Hepatocyte (in vitro differentiated cells): ENCODE data around the gene TCEANC2. TPM values are rescaled to one million over a fixed set of nuclear protein-coding genes. Genes with fewer than 3 reads are reported as not detected.
"Not testable (repeated sequence)": the region's sequence is repeated elsewhere in the genome, so short reads cannot be mapped to it uniquely, and the experiment has no call there.

Source experiments
- DNase-seq: peaks from one replicate; pipeline ENCODE4 v3.0.0-alpha.2; 2016; ENCODE audit warnings: low spot score
- H2AFZ ChIP-seq: fragments of 200-600 bp; sonication (generic); 2 replicates; pipeline ENCODE4 v1.6.0; 2016; ENCODE audit warnings: antibody characterized with exemption, mild to moderate bottlenecking
- H3K27ac ChIP-seq: fragments of 200-600 bp; sonication (generic); 2 replicates; pipeline ENCODE4 v1.5.1; 2016; ENCODE audit warnings: mild to moderate bottlenecking
- H3K27me3 ChIP-seq: fragments of 200-600 bp; sonication (generic); 2 replicates; pipeline ENCODE4 v1.6.1; 2016
- H3K36me3 ChIP-seq: fragments of 200-600 bp; sonication (generic); replicated peaks from 2 replicates; pipeline ENCODE4 v1.5.1; 2016; ENCODE audit warnings: low read depth; ENCODE audit not compliant: insufficient read depth
- H3K4me1 ChIP-seq: fragments of 200-600 bp; sonication (generic); 2 replicates; pipeline ENCODE4 v1.5.1; 2016; ENCODE audit warnings: mild to moderate bottlenecking, moderate library complexity; ENCODE audit not compliant: insufficient read depth
- H3K4me2 ChIP-seq: fragments of 200-600 bp; sonication (generic); 2 replicates; pipeline ENCODE4 v1.6.0; 2016
- H3K4me3 ChIP-seq: fragments of 200-600 bp; sonication (generic); 2 replicates; pipeline ENCODE4 v1.5.1; 2016; ENCODE audit warnings: mild to moderate bottlenecking
- H3K79me2 ChIP-seq: fragments of 200-600 bp; sonication (generic); 2 replicates; pipeline ENCODE4 v1.6.0; 2017; ENCODE audit warnings: mild to moderate bottlenecking
- H3K9me2 ChIP-seq: fragments of 200-600 bp; sonication (generic); replicated peaks from 2 replicates; pipeline ENCODE4 v1.6.0; 2017; ENCODE audit warnings: mild to moderate bottlenecking; ENCODE audit not compliant: insufficient read depth
- H3K9me3 ChIP-seq: fragments of 200-600 bp; sonication (generic); 2 replicates; pipeline ENCODE4 v1.5.1; 2016; ENCODE audit warnings: low read depth, mild to moderate bottlenecking
- H4K20me1 ChIP-seq: fragments of 200-600 bp; sonication (generic); 2 replicates; pipeline ENCODE4 v1.6.0; 2016; ENCODE audit warnings: mild to moderate bottlenecking; ENCODE audit not compliant: insufficient read depth, poor library complexity, severe bottlenecking
- EZH2 ChIP-seq: fragments of 200-600 bp; sonication (generic); IDR thresholded peaks from 2 replicates; pipeline ENCODE4 v1.6.1; 2016; ENCODE audit warnings: antibody characterized with exemption, mild to moderate bottlenecking, borderline replicate concordance
- EZH2phosphoT487 ChIP-seq: fragments of 200-600 bp; sonication (generic); IDR thresholded peaks from one replicate; pipeline ENCODE4 v1.6.1; 2018; ENCODE audit warnings: antibody characterized with exemption, mild to moderate bottlenecking, low read depth, moderate library complexity; ENCODE audit not compliant: unreplicated experiment, severe bottlenecking
- WGBS: methylation state at CpG from one replicate; pipeline ENCODE4 v1.1.6; 2016; ENCODE audit warnings: low lambda C conversion rate; ENCODE audit errors: missing lambda C conversion rate; 5-methylcytosine and 5-hydroxymethylcytosine counted together
- polyA plus RNA-seq: library from polyadenylated mRNA; unstranded; fragments of >200 nt; fragmentation: Nextera tagmentation; extraction: Ambion mirVana; gene quantifications from 2 replicates; pipeline ENCODE4 v1.2.1, GENCODE V29; 2016
- total RNA-seq: library from RNA; depleted of rRNA; stranded (reverse); fragments of >200 nt; gene quantifications from 2 replicates; pipeline ENCODE4 v1.2.3, GENCODE V29; 2014
- TF ChIP-seq, protein P1 (sequence below): fragments of 200-600 bp; sonication (generic); IDR thresholded peaks from 2 replicates; pipeline ENCODE4 v1.5.1; 2016; ENCODE audit warnings: antibody characterized with exemption, mild to moderate bottlenecking; ENCODE audit not compliant: poor library complexity

TCEANC2 gene
- total and polyA plus RNA-seq, 2 experiments from 2014 or later: 3.0 to 3.2 TPM

DNA sequence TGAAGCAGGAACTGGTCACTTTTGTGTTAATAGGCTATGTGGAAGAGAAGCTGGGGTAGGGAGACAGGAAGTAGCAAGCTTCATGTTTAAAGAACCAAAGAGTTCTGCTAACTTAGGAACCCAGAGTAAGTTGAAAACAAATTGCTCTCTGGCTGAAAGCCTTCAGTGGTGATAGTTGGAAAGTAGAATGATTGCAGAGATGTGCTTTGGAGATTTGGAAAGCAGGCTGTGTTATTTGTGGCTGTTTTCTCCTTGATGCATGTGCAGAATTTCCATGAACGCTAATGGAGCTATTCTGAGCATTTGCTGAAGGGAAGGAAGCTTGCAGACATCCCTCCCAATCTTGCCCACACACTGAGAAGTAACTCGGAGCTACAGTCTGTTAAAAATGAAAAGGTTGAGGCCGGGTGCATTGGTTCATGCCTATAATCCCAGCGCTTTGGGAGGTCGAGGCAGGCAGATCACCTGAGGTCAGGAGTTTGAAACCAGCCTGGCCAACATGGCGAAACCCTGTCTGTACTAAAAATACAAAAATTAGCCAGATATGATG lies 45.7 kb downstream of the TCEANC2 start:
- DNase-seq: no peak
- no peak overlapping the region for H3K4me3 ChIP-seq
- H3K4me1 ChIP-seq: peaks cover 4% of the 10 kb centered on the region
- H3K9me2 ChIP-seq: no peaks in the 10 kb centered on the region
- no peak overlapping the region for H3K4me2 ChIP-seq
- no peaks in the 10 kb centered on the region for H3K27me3 ChIP-seq
- TF ChIP-seq EZH2phosphoT487 (no peak), EZH2 (no peak)
- TF ChIP-seq, protein P1, sequence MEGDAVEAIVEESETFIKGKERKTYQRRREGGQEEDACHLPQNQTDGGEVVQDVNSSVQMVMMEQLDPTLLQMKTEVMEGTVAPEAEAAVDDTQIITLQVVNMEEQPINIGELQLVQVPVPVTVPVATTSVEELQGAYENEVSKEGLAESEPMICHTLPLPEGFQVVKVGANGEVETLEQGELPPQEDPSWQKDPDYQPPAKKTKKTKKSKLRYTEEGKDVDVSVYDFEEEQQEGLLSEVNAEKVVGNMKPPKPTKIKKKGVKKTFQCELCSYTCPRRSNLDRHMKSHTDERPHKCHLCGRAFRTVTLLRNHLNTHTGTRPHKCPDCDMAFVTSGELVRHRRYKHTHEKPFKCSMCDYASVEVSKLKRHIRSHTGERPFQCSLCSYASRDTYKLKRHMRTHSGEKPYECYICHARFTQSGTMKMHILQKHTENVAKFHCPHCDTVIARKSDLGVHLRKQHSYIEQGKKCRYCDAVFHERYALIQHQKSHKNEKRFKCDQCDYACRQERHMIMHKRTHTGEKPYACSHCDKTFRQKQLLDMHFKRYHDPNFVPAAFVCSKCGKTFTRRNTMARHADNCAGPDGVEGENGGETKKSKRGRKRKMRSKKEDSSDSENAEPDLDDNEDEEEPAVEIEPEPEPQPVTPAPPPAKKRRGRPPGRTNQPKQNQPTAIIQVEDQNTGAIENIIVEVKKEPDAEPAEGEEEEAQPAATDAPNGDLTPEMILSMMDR: no peak
- H4K20me1 ChIP-seq: no peaks in the 10 kb centered on the region
- H3K79me2 ChIP-seq: no peaks in the 10 kb centered on the region
- no peak overlapping the region for H3K27ac ChIP-seq
- no peaks in the 10 kb centered on the region for H3K36me3 ChIP-seq
- no peaks in the 10 kb centered on the region for H3K9me3 ChIP-seq
- 90% methylated on average over 6 of the region's 6 CpGs for WGBS
- H2AFZ ChIP-seq: no peak overlapping the region

DNA sequence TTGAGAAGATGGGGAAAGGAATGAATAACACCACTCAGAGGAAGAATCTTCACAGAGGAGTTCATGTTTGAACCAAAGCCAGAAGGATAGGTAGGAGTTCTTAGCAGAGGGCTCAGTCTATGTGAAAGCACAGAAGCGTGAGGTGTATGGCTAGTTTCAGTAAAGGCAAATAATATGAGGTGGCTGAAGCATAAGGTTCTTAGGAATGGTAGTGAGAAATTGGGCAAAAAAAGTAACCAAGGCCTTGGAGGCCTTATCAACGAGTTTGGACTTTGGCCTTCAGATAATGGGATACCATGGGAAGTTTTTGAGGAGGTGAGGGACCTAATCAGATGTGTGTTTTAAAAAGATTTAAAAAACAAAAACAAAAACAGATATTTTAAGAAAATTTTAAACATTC lies 47.1 kb downstream of the TCEANC2 start:
- TF ChIP-seq EZH2 (no peak), EZH2phosphoT487 (no peak)
- TF ChIP-seq, protein P1: no peak
- Histone ChIP-seq H3K27me3 (no peaks in the 10 kb centered on the region), H3K79me2 (no peaks in the 10 kb centered on the region), H3K27ac (no peak overlapping the region), H3K36me3 (no peaks in the 10 kb centered on the region), H3K4me1 (peaks cover 4% of the 10 kb centered on the region), H3K9me2 (no peaks in the 10 kb centered on the region), H3K4me2 (no peak overlapping the region), H3K4me3 (no peak overlapping the region), H2AFZ (no peak overlapping the region), H4K20me1 (no peaks in the 10 kb centered on the region), H3K9me3 (no peaks in the 10 kb centered on the region)
- 66% methylated on average over 2 of the region's 2 CpGs for WGBS
- no peak for DNase-seq

DNA sequence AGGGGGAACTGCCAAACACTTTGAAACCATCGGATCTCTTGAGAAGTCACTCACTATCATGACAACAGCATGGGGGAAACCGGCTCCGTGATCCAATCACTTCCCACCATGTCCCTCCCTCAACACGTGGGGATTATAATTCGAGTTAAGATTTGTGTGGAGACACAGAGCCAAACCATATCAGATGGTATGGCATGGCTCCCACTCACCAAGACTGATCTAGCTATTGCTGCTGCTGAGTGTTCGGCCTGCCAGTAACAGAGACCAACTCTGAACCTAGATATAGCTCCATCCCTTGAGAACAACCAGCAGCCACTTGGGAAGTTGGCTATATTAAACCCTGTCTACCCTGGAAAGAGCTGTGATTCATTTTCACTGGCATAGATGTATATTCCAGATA lies 50.0 kb downstream of the TCEANC2 start:
- Histone ChIP-seq H3K36me3 (no peaks in the 10 kb centered on the region), H2AFZ (no peak overlapping the region), H4K20me1 (no peaks in the 10 kb centered on the region), H3K4me3 (no peak overlapping the region), H3K27ac (no peak overlapping the region), H3K27me3 (no peaks in the 10 kb centered on the region), H3K79me2 (no peaks in the 10 kb centered on the region), H3K4me1 (peaks cover 4% of the 10 kb centered on the region), H3K9me2 (no peaks in the 10 kb centered on the region), H3K4me2 (no peak overlapping the region), H3K9me3 (no peaks in the 10 kb centered on the region)
- TF ChIP-seq, protein P1: no peak
- TF ChIP-seq EZH2: no peak
- no peak for TF ChIP-seq EZH2phosphoT487
- no peak for DNase-seq
- WGBS: 92% methylated on average over 6 of the region's 6 CpGs

DNA sequence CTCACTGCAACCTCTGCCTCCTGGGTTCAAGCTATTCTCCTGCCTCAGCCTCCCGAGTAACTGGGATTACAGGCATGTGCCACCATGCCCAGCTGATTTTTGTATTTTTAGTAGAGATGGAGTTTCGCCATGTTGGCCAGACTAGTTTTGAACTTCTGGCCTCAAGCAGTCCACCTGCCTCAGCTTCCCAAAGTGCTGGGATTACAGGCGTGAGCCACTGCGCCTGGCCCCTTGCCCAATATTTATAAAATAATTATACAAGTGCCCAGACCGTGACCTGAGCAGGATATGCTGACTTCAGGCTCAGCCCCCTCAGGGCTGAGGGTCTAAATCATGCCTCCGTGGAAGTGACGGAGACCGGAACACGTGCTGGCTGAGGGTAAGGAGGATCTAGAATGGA lies 51.2 kb downstream of the TCEANC2 start:
- not testable (repeated sequence) for H3K9me3 ChIP-seq, H3K4me1 ChIP-seq, H3K79me2 ChIP-seq, H3K27ac ChIP-seq, H3K4me3 ChIP-seq, H3K27me3 ChIP-seq, H3K36me3 ChIP-seq, H3K9me2 ChIP-seq, H3K4me2 ChIP-seq, DNase-seq, H4K20me1 ChIP-seq, H2AFZ ChIP-seq
- 95% methylated on average over 9 of the region's 9 CpGs for whole genome bisulfite sequencing
